Muscle of leg (tissue), 11 donors: ENCODE data around the gene SNX2. TPM values are rescaled to one million over a fixed set of nuclear protein-coding genes. Genes with fewer than 3 reads are reported as not detected.
A peak's percentile ranks its signal among the peaks of the same experiment; 100 is the strongest.
"Not testable (repeated sequence)": the region's sequence is repeated elsewhere in the genome, so short reads cannot be mapped to it uniquely, and the experiment has no call there.

Experiments
- DNase-seq: peaks from one replicate; pipeline ENCODE4 v3.0.0; 2013
- H3K27ac ChIP-seq: one replicate; pipeline ENCODE4 v1.5.1; 2013; ENCODE audit warnings: mild to moderate bottlenecking, low read length, control low read depth
- H3K27me3 ChIP-seq: one replicate; pipeline ENCODE4 v1.6.1; 2013; ENCODE audit warnings: low read length; ENCODE audit not compliant: control insufficient read depth, insufficient read depth
- H3K36me3 ChIP-seq: one replicate; pipeline ENCODE4 v1.6.1; 2013; ENCODE audit warnings: low read length; ENCODE audit not compliant: control insufficient read depth, insufficient read depth
- H3K4me1 ChIP-seq: one replicate; pipeline ENCODE4 v1.6.1; 2013; ENCODE audit warnings: low read length; ENCODE audit not compliant: control insufficient read depth, insufficient read depth
- H3K4me3 ChIP-seq: one replicate; pipeline ENCODE4 v1.5.1; 2013; ENCODE audit warnings: low read length, control low read depth
- H3K9me3 ChIP-seq: replicated peaks from 2 replicates; pipeline ENCODE4 v1.6.1; 2013; ENCODE audit warnings: low read depth, low read length; ENCODE audit not compliant: control insufficient read depth
- WGBS: methylation state at CpG from one replicate; pipeline ENCODE4 v1.1.5; 2013; ENCODE audit warnings: missing lambda C conversion rate; ENCODE audit not compliant: insufficient coverage; 5-methylcytosine and 5-hydroxymethylcytosine counted together
- polyA plus RNA-seq, 8 donors: library from polyadenylated mRNA; unstranded; fragments of 120-200 nt; gene quantifications; one replicate each; pipeline versions ENCODE4 v1.2.1 to v1.2.3, GENCODE V29; 2013; ENCODE audit warnings: inconsistent platforms in 1 of 8, low replicate concordance in 1 of 8; ENCODE audit not compliant: insufficient read length in 8 of 8, insufficient read depth in 1 of 8
- total RNA-seq: library from RNA; stranded (reverse); fragments of 120-200 nt; gene quantifications from one replicate; pipeline ENCODE4 v1.2.4, GENCODE V29; 2013

The SNX2 gene
- total and polyA plus RNA-seq, 9 donors = 46.4 to 65.9 (median 51.6) TPM

DNA sequence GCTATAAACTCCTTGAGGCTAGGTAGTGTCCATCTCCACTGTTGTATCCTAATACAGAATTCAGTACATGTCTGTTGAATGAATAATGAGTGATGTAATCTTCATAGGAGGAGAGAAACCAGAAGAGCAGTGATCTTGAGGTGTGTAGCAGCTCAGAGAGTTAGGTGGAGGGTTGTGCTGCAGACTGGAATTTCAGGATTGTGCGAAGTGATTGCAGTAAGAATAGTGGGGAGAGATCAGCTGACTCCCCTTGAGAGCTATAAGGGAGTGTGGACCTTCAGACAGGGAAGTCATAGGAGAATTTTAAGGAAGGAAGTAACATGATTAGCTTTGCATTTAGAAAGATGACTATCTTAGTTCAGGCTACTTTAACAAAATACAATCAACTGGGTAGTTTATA lies 74.9 kb downstream of the SNX2 start:
- no peak overlapping the region for H3K27ac ChIP-seq
- peak; percentile 38 for DNase-seq
- H3K36me3 ChIP-seq = no peaks in the 10 kb centered on the region

DNA sequence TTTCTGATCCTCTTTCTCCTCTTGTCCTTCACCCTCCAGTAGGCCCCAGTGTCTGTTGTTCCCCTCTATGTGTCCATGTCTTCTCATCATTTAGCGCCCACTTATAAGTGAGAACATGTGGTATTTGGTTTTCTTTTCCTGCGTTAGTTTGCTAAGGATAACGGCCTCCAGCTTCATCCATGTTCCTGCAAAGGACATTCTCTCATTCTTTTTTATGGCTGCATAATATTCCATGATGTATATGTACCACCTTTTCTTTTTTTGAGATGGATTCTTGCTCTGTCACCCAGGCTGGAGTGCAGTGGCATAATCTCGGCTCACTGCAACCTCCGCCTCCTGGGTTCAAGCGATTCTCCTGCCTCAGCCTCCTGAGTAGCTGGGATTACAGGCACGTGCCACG lies 82.7 kb downstream of the SNX2 start:
- H3K4me1 ChIP-seq, H3K9me3 ChIP-seq, DNase-seq, H3K4me3 ChIP-seq, H3K27ac ChIP-seq, H3K36me3 ChIP-seq, H3K27me3 ChIP-seq: not testable (repeated sequence)
- no CpG with 5 or more reads among the region's 8 CpGs for whole genome bisulfite sequencing

More for the DNA sequence above, 74.9 kb downstream of the SNX2 start:
- Histone ChIP-seq H3K9me3 (no peaks in the 10 kb centered on the region), H3K27me3 (no peaks in the 10 kb centered on the region), H3K4me1 (peaks cover 6% of the 10 kb centered on the region), H3K4me3 (no peak overlapping the region)
- 60% methylated on average over 1 of the region's 1 CpG for WGBS

DNA sequence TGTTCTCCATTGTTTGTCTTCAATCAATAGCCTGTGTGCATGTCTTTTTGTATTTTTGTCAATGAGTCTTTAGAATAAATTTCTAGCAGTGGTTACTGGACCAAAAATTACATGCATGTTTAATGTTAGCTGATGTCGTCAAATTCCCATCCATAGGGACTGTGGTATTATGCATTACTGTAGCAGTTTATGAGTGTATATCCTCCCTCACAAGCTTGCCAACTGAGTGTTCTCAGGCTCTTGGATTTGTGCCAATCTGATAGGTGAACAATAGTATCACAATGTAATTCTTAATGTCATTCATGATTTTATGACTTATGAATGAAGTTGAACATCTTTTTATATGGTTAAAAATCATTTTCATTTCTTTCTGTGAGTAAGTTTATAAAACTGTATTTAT lies 83.6 kb downstream of the SNX2 start:
- Histone ChIP-seq H3K27me3 (no peaks in the 10 kb centered on the region), H3K36me3 (no peaks in the 10 kb centered on the region), H3K9me3 (no peaks in the 10 kb centered on the region), H3K4me1 (no peaks in the 10 kb centered on the region), H3K27ac (no peak overlapping the region), H3K4me3 (no peak overlapping the region)
- DNase-seq = no peak
- WGBS = no CpG with 5 or more reads among the region's 1 CpG

DNA sequence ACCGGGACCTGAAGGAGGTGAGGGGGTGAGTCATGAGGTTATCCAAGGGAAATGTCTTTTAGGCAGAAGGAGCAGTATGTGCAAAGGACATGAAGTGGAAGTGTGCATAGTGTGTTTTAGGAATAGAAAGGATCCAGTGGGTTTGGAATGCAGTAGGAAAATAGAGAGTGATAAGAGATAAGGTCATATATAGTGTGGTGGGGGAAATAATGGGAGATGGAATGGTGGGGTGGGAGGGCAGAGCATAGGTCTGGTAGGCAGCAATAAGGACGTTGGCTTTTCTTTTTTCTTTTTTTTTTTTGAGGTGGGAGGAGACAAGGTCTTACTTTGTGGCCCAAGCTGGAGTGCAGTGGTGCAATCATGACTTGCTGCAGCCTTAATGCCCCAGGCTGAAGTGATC lies 88.4 kb downstream of the SNX2 start:
- DNase-seq = no peak
- H3K9me3 ChIP-seq = no peaks in the 10 kb centered on the region
- H3K4me1 ChIP-seq = no peaks in the 10 kb centered on the region
- no peak overlapping the region for H3K27ac ChIP-seq
- 85% methylated on average over 1 of the region's 2 CpGs for WGBS
- no peaks in the 10 kb centered on the region for H3K36me3 ChIP-seq
- no peak overlapping the region for H3K4me3 ChIP-seq
- no peaks in the 10 kb centered on the region for H3K27me3 ChIP-seq

DNA sequence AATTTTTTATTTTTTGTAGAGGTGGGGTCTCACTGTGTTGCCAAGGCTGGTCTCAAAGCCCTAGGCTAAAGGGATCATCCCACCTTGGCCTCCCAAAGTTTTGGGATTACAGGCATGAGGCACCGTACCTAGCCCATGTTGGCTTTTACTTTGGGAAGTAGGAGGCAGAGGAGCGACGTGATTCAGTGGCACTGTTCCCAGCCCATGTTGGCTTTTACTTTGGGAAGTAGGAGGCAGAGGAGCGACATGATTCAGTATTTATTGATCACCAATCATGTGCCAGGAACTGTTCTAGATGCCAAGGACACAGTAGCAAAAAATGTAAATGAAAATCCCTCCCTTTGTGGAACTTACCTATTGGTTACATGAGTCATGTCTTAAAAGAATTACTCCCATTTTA lies 88.8 kb downstream of the SNX2 start:
- 90% methylated on average over 2 of the region's 4 CpGs for WGBS
- Histone ChIP-seq H3K36me3 (no peaks in the 10 kb centered on the region), H3K9me3 (no peaks in the 10 kb centered on the region), H3K27ac (no peak overlapping the region), H3K4me3 (no peak overlapping the region), H3K27me3 (no peaks in the 10 kb centered on the region), H3K4me1 (no peaks in the 10 kb centered on the region)
- no peak for DNase-seq

DNA sequence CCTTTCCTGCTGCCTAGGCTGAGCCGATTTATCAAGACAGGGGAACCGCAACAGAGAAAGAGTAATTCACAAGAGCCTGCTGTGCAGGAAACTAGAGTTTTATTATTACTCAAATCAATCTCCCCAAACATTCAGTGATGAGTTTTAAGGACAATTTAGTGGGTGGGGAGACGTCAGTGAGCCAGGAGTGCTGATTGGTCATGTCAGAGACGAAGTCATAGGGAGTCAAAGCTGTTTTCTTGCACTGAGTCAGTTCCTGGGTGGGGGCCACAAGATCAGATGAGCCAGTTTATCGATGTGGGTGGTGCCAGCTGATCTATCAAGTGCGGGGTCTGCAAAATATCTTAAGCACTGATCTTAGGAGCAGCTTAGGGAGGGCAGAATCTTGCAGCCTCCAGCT lies 89.5 kb downstream of the SNX2 start:
- Histone ChIP-seq H3K4me3 (no peak overlapping the region), H3K27ac (no peak overlapping the region), H3K4me1 (no peaks in the 10 kb centered on the region), H3K36me3 (no peaks in the 10 kb centered on the region), H3K27me3 (no peaks in the 10 kb centered on the region), H3K9me3 (no peaks in the 10 kb centered on the region)
- DNase-seq = no peak
- WGBS = 74% methylated on average over 2 of the region's 6 CpGs

DNA sequence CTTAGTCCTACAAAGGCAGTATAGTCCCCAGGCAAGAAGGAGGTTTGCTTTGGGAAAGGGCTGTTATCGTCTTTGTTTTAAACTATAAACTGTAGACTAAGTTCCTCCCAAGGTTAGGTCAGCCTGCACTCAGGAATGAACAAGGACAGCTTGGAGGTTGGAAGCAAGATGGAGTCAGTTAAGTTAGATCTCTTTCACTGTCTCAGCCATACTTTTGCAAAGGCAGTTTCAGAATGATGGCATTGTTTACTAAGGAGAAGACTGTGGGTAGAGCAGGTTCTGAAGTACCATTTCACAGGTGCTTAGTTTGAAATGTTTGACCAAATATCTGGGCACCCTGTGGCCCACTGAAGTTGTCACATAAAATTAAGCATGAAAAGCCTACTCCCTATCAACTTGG lies 90.0 kb downstream of the SNX2 start:
- no peak overlapping the region for H3K4me3 ChIP-seq
- WGBS = no CpG with 5 or more reads among the region's 1 CpG
- H3K27me3 ChIP-seq = no peaks in the 10 kb centered on the region
- no peaks in the 10 kb centered on the region for H3K9me3 ChIP-seq
- H3K27ac ChIP-seq = no peak overlapping the region
- H3K36me3 ChIP-seq = no peaks in the 10 kb centered on the region
- DNase-seq = no peak
- H3K4me1 ChIP-seq = no peaks in the 10 kb centered on the region

DNA sequence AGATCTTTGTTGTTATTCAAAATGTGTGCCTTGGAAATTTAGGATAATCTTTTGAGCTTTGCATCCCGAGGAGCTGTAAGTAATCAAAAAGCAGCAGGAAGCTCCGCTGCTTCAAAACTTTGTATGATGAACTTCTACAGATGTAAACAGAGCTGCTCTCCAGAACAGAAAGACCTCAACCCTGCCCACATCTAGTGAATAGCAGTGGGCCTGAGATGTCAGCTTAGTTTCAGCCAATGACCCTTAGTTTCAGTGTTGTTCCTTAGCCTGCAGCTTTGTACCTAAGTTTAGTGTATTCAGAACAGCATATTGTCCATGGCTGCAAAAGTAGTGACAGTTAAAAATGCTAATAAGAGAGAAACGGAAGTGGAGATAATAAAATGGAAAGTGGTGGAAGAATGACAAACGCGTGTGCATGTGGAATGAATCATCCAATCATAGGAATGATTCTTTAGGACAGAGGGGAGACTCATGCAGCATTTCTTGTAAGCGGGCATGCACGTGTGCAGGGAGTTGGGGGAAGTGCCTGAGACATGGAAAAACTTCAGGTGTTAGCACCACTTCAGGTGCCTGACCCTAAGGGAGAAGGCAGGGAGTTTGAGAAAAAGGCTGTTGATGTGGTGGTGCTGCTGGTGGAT lies 95.5 kb downstream of the SNX2 start:
- H3K36me3 ChIP-seq = no peaks in the 10 kb centered on the region
- WGBS = 48% methylated on average over 5 of the region's 7 CpGs
- no peaks in the 10 kb centered on the region for H3K27me3 ChIP-seq
- H3K27ac ChIP-seq = no peak overlapping the region
- no peak for DNase-seq
- H3K4me1 ChIP-seq = no peaks in the 10 kb centered on the region
- H3K9me3 ChIP-seq = no peaks in the 10 kb centered on the region
- no peak overlapping the region for H3K4me3 ChIP-seq

DNA sequence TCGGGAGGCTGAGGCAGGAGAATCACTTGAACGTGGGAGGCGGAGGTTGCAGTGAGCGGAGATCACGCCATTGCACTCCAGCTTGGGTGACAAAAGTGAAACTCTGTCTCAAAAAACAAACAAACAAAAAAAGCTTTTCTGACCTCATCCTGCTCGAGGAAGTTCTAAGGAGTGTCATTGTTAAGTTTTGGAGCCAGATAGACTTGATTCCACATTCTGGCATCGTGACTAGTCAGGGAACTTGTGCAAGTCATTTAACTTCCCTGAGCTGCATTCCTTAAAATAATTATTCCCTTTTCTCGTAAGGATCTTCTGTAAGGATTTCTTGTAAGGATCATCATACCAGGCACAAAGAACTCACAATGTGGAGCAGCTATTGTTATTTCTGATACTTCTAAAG lies 96.8 kb downstream of the SNX2 start:
- Histone ChIP-seq H3K36me3 (no peaks in the 10 kb centered on the region), H3K9me3 (no peaks in the 10 kb centered on the region)
- DNase-seq = no peak

DNA sequence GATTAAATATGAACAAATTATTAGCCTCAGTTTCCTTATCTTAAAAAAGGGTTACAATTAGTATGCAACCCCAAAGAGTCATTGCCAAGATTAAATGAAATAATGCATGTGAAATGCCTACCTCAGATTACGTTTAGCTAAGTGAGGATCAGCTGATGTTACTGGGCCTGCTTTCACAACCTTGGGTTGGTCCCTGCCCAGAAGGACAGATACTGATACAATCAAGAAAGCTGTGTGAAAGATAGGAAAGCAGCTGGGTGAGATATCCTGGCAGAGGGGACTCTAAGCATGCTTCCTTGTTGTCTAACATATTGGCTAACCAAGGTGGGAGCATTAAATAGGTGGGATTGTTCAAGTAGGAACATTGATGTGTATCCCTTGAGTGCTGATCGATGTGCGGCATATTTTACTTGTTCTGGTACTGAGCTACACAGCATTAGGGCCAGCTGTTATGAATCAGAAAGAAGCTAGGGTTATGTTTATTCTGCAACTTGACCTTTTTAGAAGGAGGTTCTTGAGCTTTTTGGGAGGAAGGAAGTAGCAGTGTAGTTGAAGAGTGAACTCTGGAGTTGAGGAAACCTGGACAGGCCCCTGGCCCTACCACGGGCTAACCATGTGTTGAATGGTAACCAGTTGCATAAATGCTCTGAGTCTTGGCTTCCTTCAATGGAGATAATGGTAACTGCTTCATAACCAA lies 99.4 kb downstream of the SNX2 start:
- 75% methylated on average over 2 of the region's 4 CpGs for WGBS
- H3K36me3 ChIP-seq = no peaks in the 10 kb centered on the region
- H3K9me3 ChIP-seq = no peaks in the 10 kb centered on the region
- no peaks in the 10 kb centered on the region for H3K27me3 ChIP-seq
- H3K4me1 ChIP-seq = no peaks in the 10 kb centered on the region
- H3K4me3 ChIP-seq = no peak overlapping the region
- no peak for DNase-seq
- no peak overlapping the region for H3K27ac ChIP-seq

More for the DNA sequence above, 96.8 kb downstream of the SNX2 start:
- no peak overlapping the region for H3K4me3 ChIP-seq
- no peaks in the 10 kb centered on the region for H3K4me1 ChIP-seq
- H3K27ac ChIP-seq = no peak overlapping the region
- no CpG with 5 or more reads among the region's 8 CpGs for WGBS
- no peaks in the 10 kb centered on the region for H3K27me3 ChIP-seq
